ENCODE data around the gene AKAP7. TPM values are rescaled to one million over a fixed set of nuclear protein-coding genes. Genes with fewer than 3 reads are reported as not detected.

AKAP7 gene
- total and polyA plus RNA-seq, 2 experiments from 2014 or later = 9.1 to 11.9 TPM

GRCh38 chr6:131125431-131125830 is 9.8 kb upstream of the AKAP7 start:
- no peak overlapping the region for H3K4me3 ChIP-seq
- H3K27ac ChIP-seq = no peak overlapping the region
- H3K9me3 ChIP-seq (ENCODE audit: low read depth) = no peaks in the 10 kb centered on the region
- no peaks in the 10 kb centered on the region for H3K27me3 ChIP-seq
- no peak for TF ChIP-seq CTCF (IDR thresholded peaks at IDR 0.05; ENCODE audit: low read depth, low read length)
- no peaks in the 10 kb centered on the region for H3K36me3 ChIP-seq
- DNase-seq (ENCODE audit: low read depth in 1 of 2, low spot score in 1 of 2) = no peak
- H3K4me1 ChIP-seq (ENCODE audit: low read depth) = no peaks in the 10 kb centered on the region

GRCh38 chr6:131129689-131130553 is 5.3 kb upstream of the AKAP7 start:
- no peak overlapping the region for H3K4me3 ChIP-seq
- H3K9me3 ChIP-seq (ENCODE audit: low read depth) = no peaks in the 10 kb centered on the region
- no peak for TF ChIP-seq CTCF (IDR thresholded peaks at IDR 0.05; ENCODE audit: low read depth, low read length)
- DNase-seq (ENCODE audit: low read depth in 1 of 2, low spot score in 1 of 2) = no peak
- H3K4me1 ChIP-seq (ENCODE audit: low read depth) = peaks cover 6% of the 10 kb centered on the region
- H3K27ac ChIP-seq = no peak overlapping the region
- no peaks in the 10 kb centered on the region for H3K27me3 ChIP-seq
- no peaks in the 10 kb centered on the region for H3K36me3 ChIP-seq

- H3K36me3 ChIP-seq = no peaks in the 10 kb centered on the region
These were observed 4.7 kb upstream of the AKAP7 start for GRCh38 chr6:131130554-131130940.

GRCh38 chr6:131132360-131132759 is 2.9 kb upstream of the AKAP7 start:
- Histone ChIP-seq H3K27me3 (no peaks in the 10 kb centered on the region), H3K36me3 (no peaks in the 10 kb centered on the region), H3K9me3 (ENCODE audit: low read depth) (no peaks in the 10 kb centered on the region), H3K27ac (no peak overlapping the region), H3K4me1 (ENCODE audit: low read depth) (peaks cover 6% of the 10 kb centered on the region), H3K4me3 (no peak overlapping the region)
- TF ChIP-seq CTCF (IDR thresholded peaks at IDR 0.05; ENCODE audit: low read depth, low read length) = no peak
- no peak for DNase-seq (ENCODE audit: low read depth in 1 of 2, low spot score in 1 of 2)

More at GRCh38 chr6:131130554-131130940, 4.7 kb upstream of the AKAP7 start:
- Histone ChIP-seq H3K4me1 (ENCODE audit: low read depth) (peaks cover 6% of the 10 kb centered on the region), H3K27ac (no peak overlapping the region), H3K27me3 (no peaks in the 10 kb centered on the region), H3K4me3 (no peak overlapping the region), H3K9me3 (ENCODE audit: low read depth) (no peaks in the 10 kb centered on the region)
- no peak for DNase-seq (ENCODE audit: low read depth in 1 of 2, low spot score in 1 of 2)
- TF ChIP-seq CTCF (IDR thresholded peaks at IDR 0.05; ENCODE audit: low read depth, low read length) = no peak

GRCh38 chr6:131134220-131134979 is 867 bp upstream of the AKAP7 start:
- no peak for TF ChIP-seq CTCF (IDR thresholded peaks at IDR 0.05; ENCODE audit: low read depth, low read length)
- H3K4me1 ChIP-seq (ENCODE audit: low read depth) = peaks cover 6% of the 10 kb centered on the region
- no peak overlapping the region for H3K27ac ChIP-seq

More at GRCh38 chr6:131134220-131134979, 867 bp upstream of the AKAP7 start:
- H3K9me3 ChIP-seq (ENCODE audit: low read depth) = no peaks in the 10 kb centered on the region
- no peaks in the 10 kb centered on the region for H3K36me3 ChIP-seq
- no peak for DNase-seq (ENCODE audit: low read depth in 1 of 2, low spot score in 1 of 2)
- no peaks in the 10 kb centered on the region for H3K27me3 ChIP-seq
- peak overlapping the region; percentile 35 for H3K4me3 ChIP-seq
